CD4-positive, alpha-beta T cell treated with Interleukin-21 for 1 hour (primary cell): ENCODE results near the gene RANBP1.
A peak's percentile ranks its signal among the peaks of the same experiment; 100 is the strongest.
"Not testable (repeated sequence)": the region's sequence is repeated elsewhere in the genome, so short reads cannot be mapped to it uniquely, and the experiment has no call there.

Experiments used
- DNase-seq: peaks from one replicate; pipeline ENCODE4 v3.0.0-alpha.2; 2020

RANBP1 gene

GRCh38 chr22:20155330-20156041 is 39.6 kb downstream of the RANBP1 start:
- peak; percentile 19 for DNase-seq

- no peak for DNase-seq
Observed at GRCh38 chr22:20156042-20156389, 40.1 kb downstream of the RANBP1 start.

- peak; percentile 88 for DNase-seq
Observed at GRCh38 chr22:20156611-20157429, 40.9 kb downstream of the RANBP1 start.

- no peak for DNase-seq
Observed at GRCh38 chr22:20157430-20158183, 41.7 kb downstream of the RANBP1 start.

GRCh38 chr22:20158391-20159036 is 42.6 kb downstream of the RANBP1 start:
- DNase-seq, result no peak

GRCh38 chr22:20159076-20159475 is 43.2 kb downstream of the RANBP1 start:
- no peak for DNase-seq

- not testable (repeated sequence) for DNase-seq
Observed at GRCh38 chr22:20159531-20159930, 43.6 kb downstream of the RANBP1 start.

GRCh38 chr22:20160041-20160440 is 44.1 kb downstream of the RANBP1 start:
- no peak for DNase-seq

GRCh38 chr22:20164863-20165262 is 49.0 kb downstream of the RANBP1 start:
- no peak for DNase-seq

GRCh38 chr22:20165421-20165820 is 49.5 kb downstream of the RANBP1 start:
- DNase-seq, result no peak

- DNase-seq, result no peak
Observed at GRCh38 chr22:20165913-20166312, 50.0 kb downstream of the RANBP1 start.

GRCh38 chr22:20166703-20167102 is 50.8 kb downstream of the RANBP1 start:
- no peak for DNase-seq

- DNase-seq, result no peak
Observed at GRCh38 chr22:20167643-20168322, 51.9 kb downstream of the RANBP1 start.

- DNase-seq, result no peak
Observed at GRCh38 chr22:20169253-20169822, 53.4 kb downstream of the RANBP1 start.

GRCh38 chr22:20170170-20170569 is 54.3 kb downstream of the RANBP1 start:
- no peak for DNase-seq

- DNase-seq, result no peak
Observed at GRCh38 chr22:20171288-20172140, 55.6 kb downstream of the RANBP1 start.

GRCh38 chr22:20172141-20172613 is 56.3 kb downstream of the RANBP1 start:
- no peak for DNase-seq

- DNase-seq, result no peak
Observed at GRCh38 chr22:20173246-20173645, 57.3 kb downstream of the RANBP1 start.

- no peak for DNase-seq
Observed at GRCh38 chr22:20173772-20174171, 57.9 kb downstream of the RANBP1 start.

GRCh38 chr22:20174785-20175596 is 59.1 kb downstream of the RANBP1 start:
- DNase-seq, result no peak
